Esophagus muscularis mucosa (tissue), 4 donors: ENCODE results near the gene ENPP6. TPM values are rescaled to one million over a fixed set of nuclear protein-coding genes. Genes with fewer than 3 reads are reported as not detected.
A peak's percentile ranks its signal among the peaks of the same experiment; 100 is the strongest.

Experiments
- DNase-seq: peaks from one replicate; pipeline ENCODE4 v3.0.0-alpha.2; 2017; ENCODE audit errors: extremely low spot score
- H3K27ac ChIP-seq, 4 donors: fragments of 200-600 bp; sonication (generic); replicated peaks in 1 of 4; 1 replicate in 3 of 4; 2 replicates in 1 of 4; pipeline ENCODE4 v1.5.1; 2016 to 2019; ENCODE audit warnings: mild to moderate bottlenecking in 1 of 4
- H3K27me3 ChIP-seq, 4 donors: fragments of 200-600 bp; sonication (generic); one replicate each; pipeline versions ENCODE4 v1.5.1 to v1.6.0; 2016 to 2019
- H3K36me3 ChIP-seq, 4 donors: fragments of 200-600 bp; sonication (generic); one replicate each; pipeline ENCODE4 v1.5.1; 2016 to 2019
- H3K4me1 ChIP-seq, 4 donors: fragments of 200-600 bp; sonication (generic); one replicate each; pipeline ENCODE4 v1.5.1; 2016 to 2019
- H3K4me3 ChIP-seq, 4 donors: fragments of 200-600 bp; sonication (generic); 1 replicate in 2 of 4; 2 replicates in 2 of 4; pipeline ENCODE4 v1.5.1; 2016 to 2019; ENCODE audit warnings: mild to moderate bottlenecking in 4 of 4, moderate library complexity in 1 of 4
- H3K9me3 ChIP-seq, 4 donors: fragments of 200-600 bp; sonication (generic); 1 replicate in 3 of 4; 2 replicates in 1 of 4; pipeline ENCODE4 v1.5.1; 2016 to 2019
- CTCF ChIP-seq, 3 experiments: fragments of 200-600 bp in 2 of 3; fragments of 450-650 bp in 1 of 3; sonication (generic) in 2 of 3; IDR thresholded peaks; one replicate each; pipeline ENCODE4 v1.5.1; 2017 to 2019; ENCODE audit warnings: antibody characterized with exemption in 3 of 3, mild to moderate bottlenecking in 2 of 3, moderate library complexity in 1 of 3
- EP300 ChIP-seq: sonication (generic); formaldehyde crosslinking; IDR thresholded peaks from one replicate; pipeline ENCODE4 v1.6.1; 2017; ENCODE audit warnings: antibody characterized with exemption
- POLR2A ChIP-seq: fragments of 450-650 bp; IDR thresholded peaks from one replicate; pipeline ENCODE4 v1.6.1; 2017; ENCODE audit warnings: antibody characterized with exemption, moderate library complexity, mild to moderate bottlenecking, low read depth
- POLR2AphosphoS5 ChIP-seq, 2 donors: sonication (generic); formaldehyde crosslinking; IDR thresholded peaks; one replicate each; pipeline ENCODE4 v1.6.1; 2017; ENCODE audit warnings: antibody characterized with exemption in 2 of 2
- WGBS: methylation state at CpG from one replicate; pipeline ENCODE4 v1.1.5; 2018; 5-methylcytosine and 5-hydroxymethylcytosine counted together
- intact Hi-C: fragments of 100-400 bp; cut with DNase I; formaldehyde crosslinking; loops from one replicate; pipeline ENCODE4 v1.15.1; 2023
- total RNA-seq, 4 donors: library from RNA; depleted of rRNA; stranded (reverse); fragments of >200 nt; gene quantifications; one replicate each; pipeline versions ENCODE4 v1.1.0 to v1.2.1, GENCODE V29; 2016

The ENPP6 gene
- total RNA-seq, 4 donors from 2014 or later: 0.42 to 1.1 (median 0.92) TPM

- Histone ChIP-seq H3K27me3 (no peaks in the 10 kb centered on the region), H3K36me3 (no peaks in the 10 kb centered on the region), H3K9me3 (no peaks in the 10 kb centered on the region), H3K27ac (no peak overlapping the region), H3K4me1 (no peaks in the 10 kb centered on the region), H3K4me3 (no peak overlapping the region)
- no peak for TF ChIP-seq EP300
- TF ChIP-seq POLR2AphosphoS5 (IDR thresholded peaks at IDR 0.05): no peak
- TF ChIP-seq CTCF (IDR thresholded peaks at IDR 0.05): no peak
- TF ChIP-seq POLR2A: no peak
- intact Hi-C loops: no loop called here
- DNase-seq: peak; percentile 79
- 85% methylated on average over 11 of the region's 11 CpGs for WGBS
Measured at GRCh38 chr4:184117662-184118199, 99.9 kb downstream of the ENPP6 start.

GRCh38 chr4:184115399-184115798 lies 102.3 kb downstream of the ENPP6 start:
- no peak overlapping the region for H3K27ac ChIP-seq
- intact Hi-C loops: no loop called here
- peak; percentile 70 for DNase-seq

GRCh38 chr4:184114431-184114830 lies 103.2 kb downstream of the ENPP6 start:
- intact Hi-C loops: no loop called here
- no peak for DNase-seq
- TF ChIP-seq POLR2A: no peak
- TF ChIP-seq EP300: no peak
- TF ChIP-seq POLR2AphosphoS5 (IDR thresholded peaks at IDR 0.05): no peak
- Histone ChIP-seq H3K4me3 (no peak overlapping the region), H3K4me1 (no peaks in the 10 kb centered on the region), H3K9me3 (no peaks in the 10 kb centered on the region), H3K36me3 (no peaks in the 10 kb centered on the region), H3K27me3 (no peaks in the 10 kb centered on the region), H3K27ac (no peak overlapping the region)
- WGBS: 79% methylated on average over 8 of the region's 8 CpGs

More at GRCh38 chr4:184115399-184115798, 102.3 kb downstream of the ENPP6 start:
- H3K4me1 ChIP-seq: no peaks in the 10 kb centered on the region
- H3K27me3 ChIP-seq: no peaks in the 10 kb centered on the region
- no peaks in the 10 kb centered on the region for H3K36me3 ChIP-seq
- WGBS: 73% methylated on average over 4 of the region's 4 CpGs
- no peak overlapping the region for H3K4me3 ChIP-seq
- H3K9me3 ChIP-seq: no peaks in the 10 kb centered on the region
- TF ChIP-seq CTCF (IDR thresholded peaks at IDR 0.05) (no peak), POLR2A (no peak), EP300 (no peak), POLR2AphosphoS5 (IDR thresholded peaks at IDR 0.05) (no peak)

GRCh38 chr4:184112006-184112550 lies 105.6 kb downstream of the ENPP6 start:
- Histone ChIP-seq H3K27ac (no peak overlapping the region), H3K36me3 (no peaks in the 10 kb centered on the region), H3K9me3 (no peaks in the 10 kb centered on the region), H3K27me3 (no peaks in the 10 kb centered on the region), H3K4me1 (no peaks in the 10 kb centered on the region), H3K4me3 (no peak overlapping the region)
- TF ChIP-seq POLR2AphosphoS5 (IDR thresholded peaks at IDR 0.05) (no peak), EP300 (no peak), CTCF (IDR thresholded peaks at IDR 0.05) (no peak), POLR2A (no peak)
- intact Hi-C loops: no loop called here
- WGBS: 92% methylated on average over 13 of the region's 13 CpGs
- DNase-seq: no peak

- Histone ChIP-seq H3K9me3 (no peaks in the 10 kb centered on the region), H3K4me3 (no peak overlapping the region)
- intact Hi-C loops: no loop called here
Measured at GRCh38 chr4:184111233-184111832, 106.3 kb downstream of the ENPP6 start.

More at GRCh38 chr4:184111233-184111832, 106.3 kb downstream of the ENPP6 start:
- Histone ChIP-seq H3K27ac (no peak overlapping the region), H3K27me3 (no peaks in the 10 kb centered on the region), H3K36me3 (no peaks in the 10 kb centered on the region), H3K4me1 (no peaks in the 10 kb centered on the region)
- TF ChIP-seq POLR2AphosphoS5 (IDR thresholded peaks at IDR 0.05) (no peak), POLR2A (no peak), CTCF (IDR thresholded peaks at IDR 0.05) (no peak), EP300 (no peak)
- WGBS: 86% methylated on average over 7 of the region's 7 CpGs
- DNase-seq: peak; percentile 64
